ENCODE results near the gene ARHGEF19. TPM values are rescaled to one million over a fixed set of nuclear protein-coding genes. Genes with fewer than 3 reads are reported as not detected.

ARHGEF19 gene
- total and polyA plus RNA-seq, 10 of the 15 experiments (the other 5 are each of a cell fraction or from before 2014, with no cell fraction given): 0.15 to 2.9 (median 0.67) TPM; not detected in 1

GRCh38 chr1:16252912-16253311, 40.5 kb upstream of the ARHGEF19 start (continued):
- no peak for TF ChIP-seq EP300 (IDR thresholded peaks at IDR 0.05; ENCODE audit: borderline replicate concordance in 1 of 2, control insufficient read depth in 1 of 2, low read depth in 2 of 2, low read length in 2 of 2)
- TF ChIP-seq BACH1 (IDR thresholded peaks at IDR 0.05; ENCODE audit: borderline replicate concordance): no peak
- TF ChIP-seq USF2 (IDR thresholded peaks at IDR 0.05; ENCODE audit: borderline replicate concordance, low read depth, low read length): no peak
- no peak for TF ChIP-seq RELA (IDR thresholded peaks at IDR 0.05; ENCODE audit: borderline replicate concordance, partially characterized antibody)
- TF ChIP-seq MYB (IDR thresholded peaks at IDR 0.05; ENCODE audit: borderline replicate concordance, low read depth, low read length): no peak

- Histone ChIP-seq H3K9ac (ENCODE audit: control insufficient read depth, insufficient read depth, low read length) (no peak overlapping the region), H3K4me1 (ENCODE audit: control insufficient read depth, insufficient read depth, low read length) (peaks cover 22% of the 10 kb centered on the region), H3K36me3 (ENCODE audit: control insufficient read depth in 2 of 2, insufficient read depth in 2 of 2, low read length in 1 of 2) (peaks cover 14 to 26% of the 10 kb centered on the region in 2 experiments; a peak in 3 of 4 replicates), H3K27ac (ENCODE audit: control insufficient read depth, insufficient read depth) (no peak overlapping the region), H4K20me1 (ENCODE audit: control insufficient read depth, insufficient read depth) (no peaks in the 10 kb centered on the region), H3K9me3 (replicated peaks; ENCODE audit: control insufficient read depth, insufficient read depth, low read length) (no peaks in the 10 kb centered on the region), H2AFZ (ENCODE audit: control insufficient read depth, low read depth, low read length) (no peak overlapping the region), H3K27me3 (replicated peaks in 1 of 2; ENCODE audit: control insufficient read depth in 2 of 2, insufficient read depth in 2 of 2, low read length in 1 of 2) (no peaks in the 10 kb centered on the region), H3K4me2 (ENCODE audit: control insufficient read depth, insufficient read depth) (no peak overlapping the region), H3K4me3 (no peak overlapping the region), H3K79me2 (ENCODE audit: control insufficient read depth, insufficient read depth, low read length) (no peaks in the 10 kb centered on the region)
- POLR2A ChIA-PET: interaction anchor here (1.0 kb wide), 1 partner anchor 111 kb away, joined by 3 read pairs; no protein-coding TSS in a partner anchor
- 97% methylated on average over 10 of the region's 10 CpGs for WGBS (ENCODE audit: insufficient coverage, insufficient replicate concordance, low lambda C conversion rate, missing lambda C conversion rate)
- CTCF ChIA-PET: no interaction called here
- DNase-seq (ENCODE audit: low read depth, low spot score) (no peak), ATAC-seq (no peak), FAIRE-seq (no peak)
- TF ChIP-seq CHD2 (IDR thresholded peaks at IDR 0.05; ENCODE audit: borderline replicate concordance, low read depth, low read length): no peak
- no peak for TF ChIP-seq ATF2 (IDR thresholded peaks at IDR 0.05; ENCODE audit: low read length)
- no peak for TF ChIP-seq BCL11A (IDR thresholded peaks at IDR 0.05; ENCODE audit: low read depth, low read length)
- TF ChIP-seq RBBP5 (conservative IDR thresholded peaks at IDR 0.05): no peak
- TF ChIP-seq STAT1 (conservative IDR thresholded peaks at IDR 0.05): no peak
- TF ChIP-seq SUZ12 (IDR thresholded peaks at IDR 0.05; ENCODE audit: unreplicated experiment): no peak
- TF ChIP-seq SUPT20H (IDR thresholded peaks at IDR 0.05; ENCODE audit: borderline replicate concordance, control insufficient read depth, low read depth, low read length): no peak
- in situ Hi-C loops (cut with MboI): no loop called here
- BruUV-seq (replicated peaks): no TSS peak
- RAD21 ChIA-PET (ENCODE audit: unreplicated experiment): no interaction called here
- SMC1A ChIA-PET (ENCODE audit: uncharacterized antibody, unreplicated experiment): interaction anchor here (0.8 kb wide), 1 partner anchor 14 kb away, joined by 3 read pairs; the partner anchor contains the start of gene CPLANE2
- intact Hi-C loops (cut with micrococcal nuclease; ENCODE audit: unreplicated experiment): no loop called here
Measured at GRCh38 chr1:16251381-16251780, 38.9 kb upstream of the ARHGEF19 start.

All from GM12878 (cell line).